ENCODE results near the gene NRCAM.

NRCAM gene

DNA sequence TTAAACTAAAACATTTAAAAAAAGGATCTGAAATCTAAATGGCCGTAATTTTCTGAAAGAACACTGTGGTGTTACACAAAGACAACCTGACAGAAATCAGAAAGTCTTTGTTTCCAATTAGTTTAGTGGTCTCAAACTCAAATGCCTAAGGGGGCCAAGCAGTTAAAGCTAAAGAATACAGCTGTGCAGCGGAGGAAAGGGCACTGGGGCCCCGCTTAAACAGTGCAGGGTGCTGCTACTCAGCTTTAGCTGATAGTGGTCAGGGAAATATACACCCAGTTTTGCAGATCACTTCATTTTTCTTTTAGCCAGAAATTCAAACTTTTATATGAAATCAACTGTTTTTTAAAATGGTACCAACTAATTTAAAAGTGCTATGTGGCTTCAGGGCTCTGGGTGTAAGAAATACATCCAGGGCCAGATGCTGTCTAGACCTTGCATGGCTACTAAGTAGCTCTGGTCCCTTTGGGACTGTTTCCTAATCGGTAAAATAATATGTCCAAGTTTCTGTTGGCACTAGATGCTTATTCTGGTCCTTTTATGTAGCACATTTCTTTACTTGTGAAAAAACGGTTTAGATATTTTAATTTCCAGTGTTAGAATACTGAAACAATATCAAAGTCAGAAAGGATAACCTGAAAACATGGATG is 164.3 kb downstream of the NRCAM start:
- no peak for TF ChIP-seq ISL1 (CRISPR knock-in tag; IDR thresholded peaks at IDR 0.05)
- 0 out of 2 replicates have a peak, but pooled peaks have one; percentile 8 for TF ChIP-seq ESRRG (CRISPR knock-in tag; IDR thresholded peaks at IDR 0.05)
- TF ChIP-seq ARNTL (CRISPR knock-in tag; IDR thresholded peaks at IDR 0.05; ENCODE audit: borderline replicate concordance, low read depth): no peak
- no peak for TF ChIP-seq TCF4 (CRISPR knock-in tag; IDR thresholded peaks at IDR 0.05; ENCODE audit: borderline replicate concordance)
- peak; percentile 47; the same call in 1 of the 2 replicates for TF ChIP-seq ZFP30 (CRISPR knock-in tag; IDR thresholded peaks at IDR 0.05)
- TF ChIP-seq, protein P1, sequence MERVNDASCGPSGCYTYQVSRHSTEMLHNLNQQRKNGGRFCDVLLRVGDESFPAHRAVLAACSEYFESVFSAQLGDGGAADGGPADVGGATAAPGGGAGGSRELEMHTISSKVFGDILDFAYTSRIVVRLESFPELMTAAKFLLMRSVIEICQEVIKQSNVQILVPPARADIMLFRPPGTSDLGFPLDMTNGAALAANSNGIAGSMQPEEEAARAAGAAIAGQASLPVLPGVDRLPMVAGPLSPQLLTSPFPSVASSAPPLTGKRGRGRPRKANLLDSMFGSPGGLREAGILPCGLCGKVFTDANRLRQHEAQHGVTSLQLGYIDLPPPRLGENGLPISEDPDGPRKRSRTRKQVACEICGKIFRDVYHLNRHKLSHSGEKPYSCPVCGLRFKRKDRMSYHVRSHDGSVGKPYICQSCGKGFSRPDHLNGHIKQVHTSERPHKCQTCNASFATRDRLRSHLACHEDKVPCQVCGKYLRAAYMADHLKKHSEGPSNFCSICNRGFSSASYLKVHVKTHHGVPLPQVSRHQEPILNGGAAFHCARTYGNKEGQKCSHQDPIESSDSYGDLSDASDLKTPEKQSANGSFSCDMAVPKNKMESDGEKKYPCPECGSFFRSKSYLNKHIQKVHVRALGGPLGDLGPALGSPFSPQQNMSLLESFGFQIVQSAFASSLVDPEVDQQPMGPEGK (CRISPR knock-in tag; IDR thresholded peaks at IDR 0.05; ENCODE audit: borderline replicate concordance): no peak
- TF ChIP-seq ZNF8 (CRISPR knock-in tag; IDR thresholded peaks at IDR 0.05): no peak
- TF ChIP-seq, protein P2, sequence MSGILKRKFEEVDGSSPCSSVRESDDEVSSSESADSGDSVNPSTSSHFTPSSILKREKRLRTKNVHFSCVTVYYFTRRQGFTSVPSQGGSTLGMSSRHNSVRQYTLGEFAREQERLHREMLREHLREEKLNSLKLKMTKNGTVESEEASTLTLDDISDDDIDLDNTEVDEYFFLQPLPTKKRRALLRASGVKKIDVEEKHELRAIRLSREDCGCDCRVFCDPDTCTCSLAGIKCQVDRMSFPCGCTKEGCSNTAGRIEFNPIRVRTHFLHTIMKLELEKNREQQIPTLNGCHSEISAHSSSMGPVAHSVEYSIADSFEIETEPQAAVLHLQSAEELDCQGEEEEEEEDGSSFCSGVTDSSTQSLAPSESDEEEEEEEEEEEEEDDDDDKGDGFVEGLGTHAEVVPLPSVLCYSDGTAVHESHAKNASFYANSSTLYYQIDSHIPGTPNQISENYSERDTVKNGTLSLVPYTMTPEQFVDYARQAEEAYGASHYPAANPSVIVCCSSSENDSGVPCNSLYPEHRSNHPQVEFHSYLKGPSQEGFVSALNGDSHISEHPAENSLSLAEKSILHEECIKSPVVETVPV (CRISPR knock-in tag; IDR thresholded peaks at IDR 0.05): no peak
- TF ChIP-seq RARB (CRISPR knock-in tag; IDR thresholded peaks at IDR 0.05): no peak
- TF ChIP-seq ZC3H10 (CRISPR knock-in tag; IDR thresholded peaks at IDR 0.05): no peak
- no peak for TF ChIP-seq BACH2 (CRISPR knock-in tag; IDR thresholded peaks at IDR 0.05; ENCODE audit: borderline replicate concordance)
- TF ChIP-seq, protein P3, sequence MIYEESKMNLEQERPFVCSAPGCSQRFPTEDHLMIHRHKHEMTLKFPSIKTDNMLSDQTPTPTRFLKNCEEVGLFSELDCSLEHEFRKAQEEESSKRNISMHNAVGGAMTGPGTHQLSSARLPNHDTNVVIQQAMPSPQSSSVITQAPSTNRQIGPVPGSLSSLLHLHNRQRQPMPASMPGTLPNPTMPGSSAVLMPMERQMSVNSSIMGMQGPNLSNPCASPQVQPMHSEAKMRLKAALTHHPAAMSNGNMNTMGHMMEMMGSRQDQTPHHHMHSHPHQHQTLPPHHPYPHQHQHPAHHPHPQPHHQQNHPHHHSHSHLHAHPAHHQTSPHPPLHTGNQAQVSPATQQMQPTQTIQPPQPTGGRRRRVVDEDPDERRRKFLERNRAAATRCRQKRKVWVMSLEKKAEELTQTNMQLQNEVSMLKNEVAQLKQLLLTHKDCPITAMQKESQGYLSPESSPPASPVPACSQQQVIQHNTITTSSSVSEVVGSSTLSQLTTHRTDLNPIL (CRISPR knock-in tag; IDR thresholded peaks at IDR 0.05; ENCODE audit: low read depth): no peak
- peak; percentile 49; the same call in 2 of the 3 replicates for ATAC-seq

DNA sequence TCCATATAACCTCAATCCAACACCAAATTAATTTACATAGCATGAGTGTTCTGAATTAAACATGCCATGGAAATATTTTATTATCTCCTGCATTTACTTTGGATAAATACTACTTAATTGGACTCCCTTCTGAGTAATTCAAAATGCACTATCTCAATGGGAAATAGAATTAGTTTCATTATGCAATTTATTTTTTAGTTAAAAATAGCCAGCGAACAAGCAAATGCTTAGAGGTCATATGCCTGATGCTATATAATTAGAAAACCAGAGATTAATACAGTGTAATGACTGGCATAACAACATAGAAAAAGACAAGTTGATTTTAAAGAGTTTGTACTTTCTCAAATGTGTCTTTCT is 165.1 kb downstream of the NRCAM start:
- no peak; the same call in 1 of the 3 replicates for ATAC-seq
- TF ChIP-seq, protein P2 (CRISPR knock-in tag; IDR thresholded peaks at IDR 0.05): no peak; the same call in 1 of the 2 replicates
- TF ChIP-seq TCF4 (CRISPR knock-in tag; IDR thresholded peaks at IDR 0.05; ENCODE audit: borderline replicate concordance): peak; percentile 77
- peak; percentile 39; the same call in 1 of the 2 replicates for TF ChIP-seq ZC3H10 (CRISPR knock-in tag; IDR thresholded peaks at IDR 0.05)
- no peak for TF ChIP-seq ZNF70 (CRISPR knock-in tag; IDR thresholded peaks at IDR 0.05)
- no peak for TF ChIP-seq ZFP3 (CRISPR knock-in tag; IDR thresholded peaks at IDR 0.05)
- TF ChIP-seq, protein P4, sequence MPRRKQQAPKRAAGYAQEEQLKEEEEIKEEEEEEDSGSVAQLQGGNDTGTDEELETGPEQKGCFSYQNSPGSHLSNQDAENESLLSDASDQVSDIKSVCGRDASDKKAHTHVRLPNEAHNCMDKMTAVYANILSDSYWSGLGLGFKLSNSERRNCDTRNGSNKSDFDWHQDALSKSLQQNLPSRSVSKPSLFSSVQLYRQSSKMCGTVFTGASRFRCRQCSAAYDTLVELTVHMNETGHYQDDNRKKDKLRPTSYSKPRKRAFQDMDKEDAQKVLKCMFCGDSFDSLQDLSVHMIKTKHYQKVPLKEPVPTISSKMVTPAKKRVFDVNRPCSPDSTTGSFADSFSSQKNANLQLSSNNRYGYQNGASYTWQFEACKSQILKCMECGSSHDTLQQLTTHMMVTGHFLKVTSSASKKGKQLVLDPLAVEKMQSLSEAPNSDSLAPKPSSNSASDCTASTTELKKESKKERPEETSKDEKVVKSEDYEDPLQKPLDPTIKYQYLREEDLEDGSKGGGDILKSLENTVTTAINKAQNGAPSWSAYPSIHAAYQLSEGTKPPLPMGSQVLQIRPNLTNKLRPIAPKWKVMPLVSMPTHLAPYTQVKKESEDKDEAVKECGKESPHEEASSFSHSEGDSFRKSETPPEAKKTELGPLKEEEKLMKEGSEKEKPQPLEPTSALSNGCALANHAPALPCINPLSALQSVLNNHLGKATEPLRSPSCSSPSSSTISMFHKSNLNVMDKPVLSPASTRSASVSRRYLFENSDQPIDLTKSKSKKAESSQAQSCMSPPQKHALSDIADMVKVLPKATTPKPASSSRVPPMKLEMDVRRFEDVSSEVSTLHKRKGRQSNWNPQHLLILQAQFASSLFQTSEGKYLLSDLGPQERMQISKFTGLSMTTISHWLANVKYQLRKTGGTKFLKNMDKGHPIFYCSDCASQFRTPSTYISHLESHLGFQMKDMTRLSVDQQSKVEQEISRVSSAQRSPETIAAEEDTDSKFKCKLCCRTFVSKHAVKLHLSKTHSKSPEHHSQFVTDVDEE (CRISPR knock-in tag; IDR thresholded peaks at IDR 0.05): no peak
- TF ChIP-seq, protein P1 (CRISPR knock-in tag; IDR thresholded peaks at IDR 0.05; ENCODE audit: borderline replicate concordance): no peak
- TF ChIP-seq RARB (CRISPR knock-in tag; IDR thresholded peaks at IDR 0.05): no peak
- TF ChIP-seq CSDC2 (CRISPR knock-in tag; IDR thresholded peaks at IDR 0.05): no peak
- TF ChIP-seq BACH2 (CRISPR knock-in tag; IDR thresholded peaks at IDR 0.05; ENCODE audit: borderline replicate concordance): no peak
- no peak for TF ChIP-seq ESRRG (CRISPR knock-in tag; IDR thresholded peaks at IDR 0.05)
- no peak for TF ChIP-seq SNAI2 (CRISPR knock-in tag; IDR thresholded peaks at IDR 0.05)
- TF ChIP-seq, protein P3 (CRISPR knock-in tag; IDR thresholded peaks at IDR 0.05; ENCODE audit: low read depth): peak; percentile 33; the same call in 1 of the 2 replicates
- peak; percentile 74 for TF ChIP-seq ISL1 (CRISPR knock-in tag; IDR thresholded peaks at IDR 0.05)
- TF ChIP-seq GLIS3 (CRISPR knock-in tag; IDR thresholded peaks at IDR 0.05): no peak
- TF ChIP-seq ZNF565 (CRISPR knock-in tag; conservative IDR thresholded peaks at IDR 0.05; ENCODE audit: low read depth): no peak
